Esophagus squamous epithelium (tissue), 5 donors: ENCODE measurements around the gene SIK3. TPM values are rescaled to one million over a fixed set of nuclear protein-coding genes. Genes with fewer than 3 reads are reported as not detected.

Experiments
- DNase-seq: peaks from one replicate; lab custom pipeline; 2025; lab: John Stamatoyannopoulos, UW
- H3K27ac ChIP-seq, 4 donors: fragments of 200-600 bp; sonication (generic); one replicate each; pipeline ENCODE4 v1.5.1; 2016 to 2019; ENCODE audit warnings: mild to moderate bottlenecking in 1 of 4
- H3K27me3 ChIP-seq, 4 donors: fragments of 200-600 bp; sonication (generic); 1 replicate in 3 of 4; 2 replicates in 1 of 4; pipeline versions ENCODE4 v1.5.1 to v1.6.0; 2017 to 2021; ENCODE audit warnings: antibody characterized with exemption in 1 of 4
- H3K36me3 ChIP-seq, 3 donors: fragments of 200-600 bp; sonication (generic); one replicate each; pipeline ENCODE4 v1.5.1; 2016 to 2019
- H3K4me1 ChIP-seq, 3 donors: fragments of 200-600 bp; sonication (generic); one replicate each; pipeline ENCODE4 v1.5.1; 2017 to 2019
- H3K4me3 ChIP-seq, 4 donors: fragments of 200-600 bp; sonication (generic); 1 replicate in 3 of 4; 2 replicates in 1 of 4; pipeline ENCODE4 v1.5.1; 2016 to 2019; ENCODE audit warnings: mild to moderate bottlenecking in 2 of 4, moderate library complexity in 1 of 4
- H3K9me3 ChIP-seq, 3 donors: fragments of 200-600 bp; sonication (generic); one replicate each; pipeline ENCODE4 v1.5.1; 2016 to 2019
- CTCF ChIP-seq, 6 experiments: fragments of 450-650 bp in 4 of 6; fragments of 200-600 bp in 2 of 6; sonication (generic) in 2 of 6; IDR thresholded peaks; one replicate each; pipeline ENCODE4 v1.5.1; 2016 to 2019; ENCODE audit warnings: antibody characterized with exemption in 6 of 6, mild to moderate bottlenecking in 4 of 6, moderate library complexity in 4 of 6
- POLR2A ChIP-seq, 4 donors: fragments of 450-650 bp; IDR thresholded peaks; one replicate each; pipeline ENCODE4 v1.6.1; 2017; ENCODE audit warnings: antibody characterized with exemption in 4 of 4, mild to moderate bottlenecking in 4 of 4, moderate library complexity in 3 of 4
- WGBS, 2 donors: methylation state at CpG; one replicate each; pipeline ENCODE4 v1.1.5; 2018; 5-methylcytosine and 5-hydroxymethylcytosine counted together
- intact Hi-C: fragments of 100-400 bp; cut with DNase I; formaldehyde crosslinking; loops from one replicate; pipeline ENCODE4 v1.15.0; 2022
- total RNA-seq, 4 donors: library from RNA; depleted of rRNA; stranded (reverse); fragments of >200 nt; gene quantifications; one replicate each; pipeline ENCODE4 v1.1.0, GENCODE V29; 2016
- donor health status: DM: yes; HTN: yes; CAD: no.

SIK3 gene
- total RNA-seq, 4 donors from 2014 or later = 16.2 to 35.1 (median 20.3) TPM

- Histone ChIP-seq H3K4me1 (no peaks in the 10 kb centered on the region), H3K36me3 (no peaks in the 10 kb centered on the region), H3K9me3 (no peaks in the 10 kb centered on the region), H3K27ac (no peak overlapping the region), H3K4me3 (no peak overlapping the region), H3K27me3 (no peaks in the 10 kb centered on the region)
- WGBS, 2 donors = 92 to 94% methylated on average over 4 of the region's 4 CpGs
- intact Hi-C loops = no loop called here
- TF ChIP-seq POLR2A (IDR thresholded peaks at IDR 0.05) = no peak
- no peak for TF ChIP-seq CTCF (IDR thresholded peaks at IDR 0.05)
- DNase-seq = no peak
These were observed 286.1 kb downstream of the SIK3 start for GRCh38 chr11:116812109-116812508.

GRCh38 chr11:116811194-116811593, 287.0 kb downstream of the SIK3 start:
- Histone ChIP-seq H3K27me3 (no peaks in the 10 kb centered on the region), H3K4me3 (no peak overlapping the region), H3K4me1 (no peaks in the 10 kb centered on the region), H3K27ac (no peak overlapping the region), H3K36me3 (no peaks in the 10 kb centered on the region), H3K9me3 (no peaks in the 10 kb centered on the region)
- intact Hi-C loops = no loop called here
- no peak for TF ChIP-seq POLR2A (IDR thresholded peaks at IDR 0.05)
- TF ChIP-seq CTCF (IDR thresholded peaks at IDR 0.05) = no peak
- DNase-seq = no peak
- WGBS, 2 donors = 76 to 81% methylated on average over 3 of the region's 3 CpGs

GRCh38 chr11:116808262-116809175, 289.7 kb downstream of the SIK3 start:
- Histone ChIP-seq H3K27me3 (no peaks in the 10 kb centered on the region), H3K4me3 (no peak overlapping the region), H3K27ac (no peak overlapping the region), H3K4me1 (no peaks in the 10 kb centered on the region), H3K9me3 (no peaks in the 10 kb centered on the region), H3K36me3 (no peaks in the 10 kb centered on the region)
- no peak for DNase-seq
- TF ChIP-seq POLR2A (IDR thresholded peaks at IDR 0.05) (no peak), CTCF (IDR thresholded peaks at IDR 0.05) (no peak)
- 57 to 65% methylated on average over 13 of the region's 14 CpGs for WGBS, 2 donors
- intact Hi-C loops = no loop called here

- intact Hi-C loops = no loop called here
- no peak overlapping the region for H3K27ac ChIP-seq
- WGBS, 2 donors = 89 to 90% methylated on average over 6 of the region's 6 CpGs
These were observed 290.5 kb downstream of the SIK3 start for GRCh38 chr11:116807601-116808261.

More at GRCh38 chr11:116807601-116808261, 290.5 kb downstream of the SIK3 start:
- H3K9me3 ChIP-seq = no peaks in the 10 kb centered on the region
- no peak for DNase-seq
- H3K36me3 ChIP-seq = no peaks in the 10 kb centered on the region
- H3K4me3 ChIP-seq = no peak overlapping the region
- no peaks in the 10 kb centered on the region for H3K27me3 ChIP-seq
- no peak for TF ChIP-seq POLR2A (IDR thresholded peaks at IDR 0.05)
- no peak for TF ChIP-seq CTCF (IDR thresholded peaks at IDR 0.05)
- no peaks in the 10 kb centered on the region for H3K4me1 ChIP-seq
